ENCODE measurements around the gene DAGLA.

Gene DAGLA

DNA sequence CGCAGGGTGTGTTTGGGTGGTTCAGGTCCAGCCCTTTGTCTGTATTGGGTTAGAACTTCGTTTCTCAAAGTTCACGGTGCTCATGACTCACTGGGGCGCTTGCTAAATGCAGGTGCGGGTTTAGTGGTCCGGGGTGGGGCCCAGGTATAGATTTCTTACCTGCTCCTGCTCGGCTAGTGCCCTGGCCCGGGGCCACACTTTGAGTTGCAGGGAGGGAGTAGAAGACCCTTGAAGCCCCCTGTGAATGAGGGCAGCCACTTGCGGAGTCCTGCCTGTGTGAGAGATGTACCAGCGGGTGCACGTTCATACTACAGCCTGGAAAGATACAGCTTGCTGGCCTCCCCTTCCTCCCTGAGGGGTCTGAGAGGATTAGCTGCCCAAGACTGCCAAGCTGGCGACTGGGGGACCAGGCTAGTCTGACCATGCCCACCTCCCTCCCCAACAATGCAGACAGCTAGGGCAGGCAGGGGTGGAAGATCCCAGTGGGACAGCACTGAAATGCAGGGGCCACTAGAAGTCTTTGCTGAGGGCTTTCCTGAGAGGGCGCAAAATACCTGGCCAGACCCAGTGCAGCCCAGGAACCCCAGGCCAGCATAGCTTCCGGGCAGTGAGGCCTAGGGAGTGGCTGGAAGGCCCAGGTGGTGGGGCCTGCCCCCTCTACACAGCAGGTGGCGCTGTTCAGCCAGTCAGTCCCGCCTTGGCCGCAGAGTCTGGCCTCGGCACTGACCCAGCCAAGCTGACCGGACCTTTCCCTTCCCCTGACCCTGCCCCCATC is 67.2 kb downstream of the DAGLA start:
- peak; percentile 63 for DNase-seq (ENCODE audit: low spot score)

DNA sequence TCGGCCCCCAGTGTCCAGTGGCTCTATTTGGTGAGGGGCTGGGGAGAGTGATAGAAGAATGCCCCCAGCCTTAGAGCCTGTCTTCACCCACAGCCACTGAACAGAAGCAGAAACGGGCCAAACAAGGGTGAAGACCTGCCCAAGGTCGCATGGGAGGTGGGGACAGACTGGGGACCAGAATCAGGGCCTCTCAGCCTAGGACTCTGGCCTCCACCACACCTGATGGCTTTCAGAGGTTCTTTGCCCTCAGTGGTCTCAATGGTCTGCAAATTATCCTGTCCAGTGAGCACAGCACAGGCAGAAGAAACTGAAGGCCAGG is 67.7 kb downstream of the DAGLA start:
- DNase-seq (ENCODE audit: low spot score) = no peak

GRCh38 chr11:61749591-61750217 is 69.5 kb downstream of the DAGLA start:
- no peak for DNase-seq (ENCODE audit: low spot score)

- no peak for DNase-seq (ENCODE audit: low spot score)
These were observed 70.6 kb downstream of the DAGLA start for GRCh38 chr11:61750631-61751273.

GRCh38 chr11:61751384-61751783 is 71.2 kb downstream of the DAGLA start:
- no peak for DNase-seq (ENCODE audit: low spot score)

- DNase-seq (ENCODE audit: low spot score) = no peak
These were observed 72.1 kb downstream of the DAGLA start, which contains the start of gene MYRF for GRCh38 chr11:61752117-61752924. TSS of gene MYRF (plus strand) at chr11:61752636. CDS start at chr11:61752745, 109 bp downstream.

- DNase-seq (ENCODE audit: low spot score) = no peak
These were observed 72.8 kb downstream of the DAGLA start for GRCh38 chr11:61752925-61753521.

DNA sequence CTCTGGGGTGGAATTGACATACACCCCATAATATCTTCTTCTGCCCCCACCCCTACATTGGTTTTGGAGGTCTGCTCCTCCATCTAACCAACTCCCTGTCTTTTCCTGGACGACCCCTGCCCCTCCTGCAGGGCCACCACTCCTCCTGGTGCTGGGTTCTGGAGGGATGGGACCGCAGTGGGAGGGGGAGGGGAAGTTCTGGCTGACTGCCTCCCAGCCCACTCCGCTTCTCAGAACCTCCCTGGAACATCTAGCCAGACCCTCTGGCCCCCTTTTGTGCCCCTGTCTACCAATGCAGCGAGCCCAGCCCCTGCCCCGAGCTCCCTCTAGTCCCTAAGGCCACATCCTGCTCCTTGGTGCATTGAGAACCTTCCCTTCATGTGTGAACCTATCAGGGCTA is 73.5 kb downstream of the DAGLA start:
- DNase-seq (ENCODE audit: low spot score) = no peak

DNA sequence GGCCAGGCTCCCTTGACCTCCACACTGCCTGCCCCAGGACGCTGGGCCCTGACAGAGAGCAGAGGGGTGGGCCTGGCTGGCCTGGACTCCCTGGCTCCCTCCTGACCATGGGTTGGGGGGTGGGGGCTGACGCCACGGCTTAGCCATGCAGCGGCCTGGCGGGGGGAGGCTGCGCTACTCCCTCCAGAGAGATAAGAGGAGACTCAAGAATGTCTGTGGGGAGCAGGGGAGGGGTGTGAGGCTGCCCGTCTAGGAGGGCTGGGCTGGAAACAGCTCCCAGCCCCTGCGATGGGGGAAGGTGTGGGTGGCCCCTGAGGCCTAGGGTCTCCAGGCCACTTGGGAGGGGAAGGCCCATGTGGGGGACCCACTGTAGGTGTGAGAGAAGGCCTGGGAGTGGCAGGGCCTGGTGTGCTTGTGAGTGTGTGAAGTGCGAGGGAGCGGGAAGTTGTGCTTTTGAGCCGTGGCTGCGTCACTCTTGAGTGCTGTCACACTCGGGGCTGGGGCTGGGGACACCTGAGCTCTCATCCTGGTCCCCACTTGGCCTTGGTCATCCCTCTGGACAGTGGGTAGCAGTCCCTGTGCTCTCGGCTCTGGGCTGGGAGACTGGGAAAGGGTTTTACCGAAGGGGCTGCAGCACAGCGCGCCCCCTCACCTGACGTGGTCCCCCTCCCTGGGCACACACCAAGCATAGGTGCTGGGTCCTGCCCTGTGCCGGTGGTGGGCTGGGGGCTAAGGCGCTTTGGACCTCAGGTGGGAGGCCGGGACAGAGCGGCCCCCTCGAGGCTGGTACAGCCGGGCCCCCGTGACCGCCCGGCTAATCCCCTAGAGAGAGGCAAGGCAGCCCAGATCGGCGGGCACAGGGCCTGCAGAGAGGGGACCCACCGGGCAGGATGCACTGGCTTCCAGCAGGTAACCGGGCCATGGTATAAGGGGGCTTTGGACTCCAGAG is 74.6 kb downstream of the DAGLA start:
- no peak for DNase-seq (ENCODE audit: low spot score)

DNA sequence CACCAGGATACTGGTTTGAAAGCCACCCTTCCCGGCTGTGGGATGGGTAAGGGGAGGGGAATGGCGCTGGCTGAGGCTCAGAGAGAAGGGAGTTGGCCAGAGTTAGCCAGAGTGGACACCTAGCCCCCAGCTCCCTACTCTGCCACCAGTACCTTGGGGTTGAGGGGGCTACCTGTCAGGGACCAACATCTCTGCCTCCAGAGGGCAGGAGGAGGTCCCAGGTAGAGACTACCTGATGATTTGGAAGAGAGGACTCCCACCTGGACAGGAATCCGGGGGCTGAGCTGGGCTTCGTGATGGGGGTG is 75.9 kb downstream of the DAGLA start:
- no peak for DNase-seq (ENCODE audit: low spot score)

- no peak for DNase-seq (ENCODE audit: low spot score)
These were observed 76.4 kb downstream of the DAGLA start for GRCh38 chr11:61756452-61757212.

- DNase-seq (ENCODE audit: low spot score) = no peak
These were observed 77.1 kb downstream of the DAGLA start for GRCh38 chr11:61757213-61757862.

GRCh38 chr11:61760946-61761345 is 80.8 kb downstream of the DAGLA start:
- no peak for DNase-seq (ENCODE audit: low spot score)

DNA sequence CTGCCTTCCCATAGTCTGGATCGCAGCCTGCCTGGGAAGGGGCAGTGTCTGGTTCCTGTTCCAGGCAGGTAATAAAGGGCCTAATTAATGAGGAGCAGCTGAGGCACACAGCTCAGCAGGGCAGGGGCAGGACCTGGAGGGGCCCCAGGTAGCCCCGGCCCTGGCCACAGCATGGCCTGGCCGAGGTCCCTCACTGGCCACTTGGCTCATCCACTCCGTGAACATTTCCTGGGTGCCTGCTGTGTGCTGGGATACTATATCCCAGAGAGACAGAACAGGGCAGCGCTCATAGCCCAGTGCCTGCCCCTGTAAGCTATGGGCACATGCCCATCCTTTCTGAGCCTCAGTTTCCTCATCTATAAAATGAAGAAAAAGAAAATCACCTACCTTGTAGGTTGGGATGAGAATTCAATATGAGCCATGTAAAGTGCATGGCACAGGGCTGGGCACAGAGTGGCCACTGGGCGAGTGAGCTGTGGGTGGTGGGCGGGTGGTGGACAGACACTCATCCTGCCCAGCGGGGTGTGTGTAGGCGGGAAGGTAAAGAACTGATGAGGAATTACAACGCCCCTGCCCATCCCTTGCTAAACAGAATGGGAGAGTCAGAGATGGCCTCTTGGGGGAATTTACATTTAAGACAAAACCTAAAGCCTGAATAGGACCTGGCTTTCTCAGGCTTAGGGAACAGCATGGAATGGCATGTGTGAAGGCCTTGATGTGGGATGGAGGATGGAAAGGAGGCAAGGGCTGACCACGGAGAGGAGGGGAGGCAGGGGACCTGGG is 81.4 kb downstream of the DAGLA start:
- no peak for DNase-seq (ENCODE audit: low spot score)

DNA sequence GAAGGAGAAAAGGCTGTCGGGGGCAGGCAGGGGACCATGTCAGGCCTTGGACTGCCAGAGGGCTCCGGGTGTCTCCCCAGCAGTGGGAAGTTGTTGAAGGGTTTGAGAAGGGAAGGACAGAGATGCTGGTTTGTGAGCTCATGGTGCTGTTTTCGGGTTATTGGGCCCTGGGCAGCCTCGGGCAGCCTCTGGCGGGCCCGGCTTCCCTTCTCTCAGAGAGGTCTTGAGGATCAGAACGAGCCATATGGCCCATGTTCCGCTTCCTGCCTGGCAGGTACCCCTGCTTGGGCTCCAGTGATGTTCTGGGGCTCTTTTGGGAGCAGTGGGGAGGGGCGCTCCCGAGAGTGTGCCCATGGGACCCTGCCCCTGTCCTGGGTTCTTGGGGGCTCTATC is 82.0 kb downstream of the DAGLA start:
- no peak for DNase-seq (ENCODE audit: low spot score)

GRCh38 chr11:61762798-61763197 is 82.6 kb downstream of the DAGLA start:
- DNase-seq (ENCODE audit: low spot score) = no peak

- no peak for DNase-seq (ENCODE audit: low spot score)
These were observed 83.9 kb downstream of the DAGLA start for GRCh38 chr11:61763930-61764605.

GRCh38 chr11:61764606-61765260 is 84.5 kb downstream of the DAGLA start:
- no peak for DNase-seq (ENCODE audit: low spot score)

Measured in cerebellar cortex (tissue), 1 donor.